ENCODE measurements around the gene ITGA3. TPM values are rescaled to one million over a fixed set of nuclear protein-coding genes. Genes with fewer than 3 reads are reported as not detected.
"Not testable (repeated sequence)": the region's sequence is repeated elsewhere in the genome, so short reads cannot be mapped to it uniquely, and the experiment has no call there.

The ITGA3 gene
- polyA plus RNA-seq, 1 experiment = 39.9 TPM

GRCh38 chr17:50036455-50037261 lies 19.3 kb upstream of the ITGA3 start:
- Histone ChIP-seq H3K9me3 (ENCODE audit: control insufficient read depth, insufficient read depth, low read length) (no peaks in the 10 kb centered on the region), H3K27me3 (ENCODE audit: control insufficient read depth, insufficient read depth, low read length) (no peaks in the 10 kb centered on the region), H3K4me3 (ENCODE audit: low read depth, low read length) (no peak overlapping the region), H3K27ac (ENCODE audit: low read depth, low read length) (no peak overlapping the region)
- TF ChIP-seq, protein P1, sequence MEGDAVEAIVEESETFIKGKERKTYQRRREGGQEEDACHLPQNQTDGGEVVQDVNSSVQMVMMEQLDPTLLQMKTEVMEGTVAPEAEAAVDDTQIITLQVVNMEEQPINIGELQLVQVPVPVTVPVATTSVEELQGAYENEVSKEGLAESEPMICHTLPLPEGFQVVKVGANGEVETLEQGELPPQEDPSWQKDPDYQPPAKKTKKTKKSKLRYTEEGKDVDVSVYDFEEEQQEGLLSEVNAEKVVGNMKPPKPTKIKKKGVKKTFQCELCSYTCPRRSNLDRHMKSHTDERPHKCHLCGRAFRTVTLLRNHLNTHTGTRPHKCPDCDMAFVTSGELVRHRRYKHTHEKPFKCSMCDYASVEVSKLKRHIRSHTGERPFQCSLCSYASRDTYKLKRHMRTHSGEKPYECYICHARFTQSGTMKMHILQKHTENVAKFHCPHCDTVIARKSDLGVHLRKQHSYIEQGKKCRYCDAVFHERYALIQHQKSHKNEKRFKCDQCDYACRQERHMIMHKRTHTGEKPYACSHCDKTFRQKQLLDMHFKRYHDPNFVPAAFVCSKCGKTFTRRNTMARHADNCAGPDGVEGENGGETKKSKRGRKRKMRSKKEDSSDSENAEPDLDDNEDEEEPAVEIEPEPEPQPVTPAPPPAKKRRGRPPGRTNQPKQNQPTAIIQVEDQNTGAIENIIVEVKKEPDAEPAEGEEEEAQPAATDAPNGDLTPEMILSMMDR (IDR thresholded peaks at IDR 0.05; ENCODE audit: low read depth, low read length) = no peak
- ChIA-PET CTCF (interaction anchor here (1.2 to 3.7 kb wide), 4 partner anchors 10 to 58 kb away, joined by 7 to 17 read pairs (median 9); no protein-coding TSS in a partner anchor), POLR2A (interaction anchor here (0.7 to 1.5 kb wide), 3 partner anchors 12 to 39 kb away, joined by 3 to 5 read pairs (median 3); no protein-coding TSS in a partner anchor)
- no peak for DNase-seq (ENCODE audit: low read depth, low spot score)

GRCh38 chr17:50037321-50038107 lies 18.4 kb upstream of the ITGA3 start:
- H3K27ac ChIP-seq (ENCODE audit: low read depth, low read length) = no peak overlapping the region

GRCh38 chr17:50039058-50039457 lies 16.9 kb upstream of the ITGA3 start:
- ChIA-PET CTCF (interaction anchor here (1.6 kb wide), 1 partner anchor 55 kb away, joined by 5 read pairs; no protein-coding TSS in a partner anchor), POLR2A (interaction anchor here (1.1 kb wide), 1 partner anchor 22 kb away, joined by 3 read pairs; no protein-coding TSS in a partner anchor)
- no peak for DNase-seq (ENCODE audit: low read depth, low spot score)
- H3K27ac ChIP-seq (ENCODE audit: low read depth, low read length) = no peak overlapping the region
- TF ChIP-seq, protein P1 (IDR thresholded peaks at IDR 0.05; ENCODE audit: low read depth, low read length) = no peak
- H3K27me3 ChIP-seq (ENCODE audit: control insufficient read depth, insufficient read depth, low read length) = no peaks in the 10 kb centered on the region
- H3K4me3 ChIP-seq (ENCODE audit: low read depth, low read length) = no peak overlapping the region
- H3K9me3 ChIP-seq (ENCODE audit: control insufficient read depth, insufficient read depth, low read length) = no peaks in the 10 kb centered on the region; the same call in 1 of the 2 replicates

More at GRCh38 chr17:50037321-50038107, 18.4 kb upstream of the ITGA3 start:
- POLR2A ChIA-PET = interaction anchor here (0.7 kb wide), 1 partner anchor 16 kb away, joined by 5 read pairs; no protein-coding TSS in a partner anchor
- no peak overlapping the region for H3K4me3 ChIP-seq (ENCODE audit: low read depth, low read length)
- no peak for DNase-seq (ENCODE audit: low read depth, low spot score)
- no peaks in the 10 kb centered on the region for H3K9me3 ChIP-seq (ENCODE audit: control insufficient read depth, insufficient read depth, low read length)
- TF ChIP-seq, protein P1 (IDR thresholded peaks at IDR 0.05; ENCODE audit: low read depth, low read length) = no peak
- CTCF ChIA-PET = interaction anchor here (1.6 to 3.7 kb wide), 2 partner anchors 57 kb away, joined by 5 to 17 read pairs; no protein-coding TSS in a partner anchor
- H3K27me3 ChIP-seq (ENCODE audit: control insufficient read depth, insufficient read depth, low read length) = no peaks in the 10 kb centered on the region

DNA sequence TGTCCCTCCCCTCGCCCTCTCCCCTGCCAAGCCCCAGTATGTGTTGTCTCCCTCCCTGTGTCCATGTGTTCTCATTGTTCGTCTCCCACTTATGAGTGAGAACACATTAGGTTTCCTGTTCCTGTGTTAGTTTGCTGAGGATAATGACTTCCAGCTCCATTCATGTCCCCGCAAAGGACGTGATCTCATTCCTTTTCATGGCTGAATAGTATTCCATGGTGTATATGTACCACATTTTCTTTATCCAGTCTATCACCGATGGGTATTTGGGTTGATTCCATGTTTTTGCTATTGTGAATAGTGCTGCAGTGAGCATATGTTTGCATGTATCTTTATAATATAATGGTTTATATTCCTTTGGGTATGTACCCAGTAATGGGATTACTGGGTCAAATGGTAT lies 15.4 kb upstream of the ITGA3 start:
- H3K9me3 ChIP-seq (ENCODE audit: control insufficient read depth, insufficient read depth, low read length); CTCF ChIA-PET; H3K27ac ChIP-seq (ENCODE audit: low read depth, low read length); H3K27me3 ChIP-seq (ENCODE audit: control insufficient read depth, insufficient read depth, low read length); DNase-seq (ENCODE audit: low read depth, low spot score); H3K4me3 ChIP-seq (ENCODE audit: low read depth, low read length); POLR2A ChIA-PET: not testable (repeated sequence)

DNA sequence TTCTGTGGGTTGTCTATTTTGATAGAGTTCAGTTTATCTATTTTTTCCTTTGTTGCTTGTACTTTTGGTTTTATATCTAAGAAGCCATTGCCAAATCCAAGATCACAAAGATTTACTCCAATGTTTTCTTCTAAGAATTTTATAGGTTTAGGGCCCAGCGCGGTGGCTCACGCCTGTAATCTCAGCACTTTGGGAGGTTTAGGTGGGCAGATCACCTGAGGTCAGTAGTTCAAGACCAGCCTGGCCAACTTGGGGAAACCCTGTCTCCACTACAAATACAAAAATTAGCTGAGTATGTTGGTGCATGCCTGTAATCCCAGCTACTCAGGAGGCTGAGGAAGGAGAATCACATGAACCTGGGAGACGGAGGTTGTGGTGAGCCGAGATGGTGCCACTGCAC lies 13.7 kb upstream of the ITGA3 start:
- TF ChIP-seq, protein P1 (IDR thresholded peaks at IDR 0.05; ENCODE audit: low read depth, low read length) = no peak
- POLR2A ChIA-PET = no interaction called here
- Histone ChIP-seq H3K4me3 (ENCODE audit: low read depth, low read length) (no peak overlapping the region), H3K27ac (ENCODE audit: low read depth, low read length) (no peak overlapping the region), H3K9me3 (ENCODE audit: control insufficient read depth, insufficient read depth, low read length) (no peaks in the 10 kb centered on the region; the same call in 1 of the 2 replicates), H3K27me3 (ENCODE audit: control insufficient read depth, insufficient read depth, low read length) (no peaks in the 10 kb centered on the region)
- CTCF ChIA-PET = no interaction called here
- no peak for DNase-seq (ENCODE audit: low read depth, low spot score)
